ENCODE data around the gene CCDC97. TPM values are rescaled to one million over a fixed set of nuclear protein-coding genes. Genes with fewer than 3 reads are reported as not detected.

The CCDC97 gene
- total and polyA plus RNA-seq, 11 donors = 10.0 to 22.2 (median 14.2) TPM

DNA sequence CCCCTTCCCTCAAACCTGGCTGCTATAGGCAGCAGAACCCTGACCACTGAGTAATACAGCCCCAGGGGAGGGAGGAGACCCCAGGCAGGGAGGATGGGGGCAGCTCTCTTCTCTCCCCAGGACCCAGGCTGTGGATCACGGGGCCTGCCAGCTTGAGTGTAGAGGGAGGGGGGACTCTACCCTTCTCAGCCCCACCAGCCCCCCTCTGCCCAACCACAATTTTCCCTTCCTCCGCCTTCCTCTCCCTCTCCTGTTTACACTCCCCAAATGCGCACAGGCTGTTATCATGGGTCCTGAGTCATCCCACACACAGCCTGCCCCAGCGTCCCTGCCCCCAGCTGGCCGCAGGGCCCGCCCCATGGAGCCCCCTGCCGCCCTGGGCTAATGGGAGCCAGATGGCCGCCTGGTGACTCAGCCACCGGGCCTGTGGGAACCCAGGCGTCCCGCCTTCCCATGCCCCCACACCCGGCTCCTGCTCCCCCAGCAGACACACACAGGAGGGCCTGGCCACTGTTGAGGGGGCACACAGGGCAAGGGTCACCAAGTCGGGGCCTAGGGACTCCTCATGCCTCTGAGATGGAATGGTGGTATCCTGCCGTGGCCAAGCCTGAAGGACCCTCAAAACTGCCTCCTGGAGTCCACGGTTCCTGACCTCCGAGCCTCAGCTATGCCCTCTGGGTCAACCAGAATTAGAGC, 13.6 kb downstream of the CCDC97 start:
- peaks cover 4 to 78% (median 73%) of the 10 kb centered on the region in 12 donors for H3K4me1 ChIP-seq
- no peak overlapping the region for H3K4me3 ChIP-seq
- no peaks in the 10 kb centered on the region for H3K9me3 ChIP-seq
- no peak for TF ChIP-seq CTCF (IDR thresholded peaks at IDR 0.05)
- no peak for TF ChIP-seq POLR2A (IDR thresholded peaks at IDR 0.05)
- DNase-seq = peak; percentile 67 to 85 (median 81)
- 52 to 66% (median 60%) methylated on average over 15 to 16 of the region's 16 CpGs for WGBS, 4 donors
- peak; percentile 13 to 69 (median 49) for ATAC-seq
- H3K36me3 ChIP-seq = peaks cover 3 to 45% (median 28%) of the 10 kb centered on the region in 9 donors
- no peaks in the 10 kb centered on the region for H3K27me3 ChIP-seq
- peak overlapping the region; percentile 76 to 95 (median 89) for H3K27ac ChIP-seq
- intact Hi-C loops (cut with DNase I) = loop anchor here in 6 of 10 donors (2.0 to 10.0 kb wide), 5 partner anchors 13 to 241 kb away; partner anchors contain the start of genes B3GNT8 (in 1 of the 6) and CCDC97 (in 1 of the 6)

GRCh38 chr19:41324231-41324702, 14.3 kb downstream of the CCDC97 start:
- ATAC-seq = no peak
- intact Hi-C loops (cut with DNase I) = loop anchor here in 6 of 10 donors (2.0 to 10.0 kb wide), 5 partner anchors 13 to 241 kb away; partner anchors contain the start of genes B3GNT8 (in 1 of the 6) and CCDC97 (in 1 of the 6)
- TF ChIP-seq CTCF (IDR thresholded peaks at IDR 0.05) (no peak), POLR2A (IDR thresholded peaks at IDR 0.05) (no peak)
- Histone ChIP-seq H3K4me3 (no peak overlapping the region), H3K27ac (peak overlapping the region; percentile 76 to 95 (median 89)), H3K4me1 (peaks cover 4 to 85% (median 79%) of the 10 kb centered on the region in 12 donors), H3K9me3 (no peaks in the 10 kb centered on the region), H3K36me3 (peaks cover 0 to 43% (median 24%) of the 10 kb centered on the region in 9 donors), H3K27me3 (no peaks in the 10 kb centered on the region)
- 62 to 78% (median 70%) methylated on average over 7 of the region's 7 CpGs for WGBS, 4 donors
- peak in 1 of 5 donors; percentile 48 for DNase-seq

DNA sequence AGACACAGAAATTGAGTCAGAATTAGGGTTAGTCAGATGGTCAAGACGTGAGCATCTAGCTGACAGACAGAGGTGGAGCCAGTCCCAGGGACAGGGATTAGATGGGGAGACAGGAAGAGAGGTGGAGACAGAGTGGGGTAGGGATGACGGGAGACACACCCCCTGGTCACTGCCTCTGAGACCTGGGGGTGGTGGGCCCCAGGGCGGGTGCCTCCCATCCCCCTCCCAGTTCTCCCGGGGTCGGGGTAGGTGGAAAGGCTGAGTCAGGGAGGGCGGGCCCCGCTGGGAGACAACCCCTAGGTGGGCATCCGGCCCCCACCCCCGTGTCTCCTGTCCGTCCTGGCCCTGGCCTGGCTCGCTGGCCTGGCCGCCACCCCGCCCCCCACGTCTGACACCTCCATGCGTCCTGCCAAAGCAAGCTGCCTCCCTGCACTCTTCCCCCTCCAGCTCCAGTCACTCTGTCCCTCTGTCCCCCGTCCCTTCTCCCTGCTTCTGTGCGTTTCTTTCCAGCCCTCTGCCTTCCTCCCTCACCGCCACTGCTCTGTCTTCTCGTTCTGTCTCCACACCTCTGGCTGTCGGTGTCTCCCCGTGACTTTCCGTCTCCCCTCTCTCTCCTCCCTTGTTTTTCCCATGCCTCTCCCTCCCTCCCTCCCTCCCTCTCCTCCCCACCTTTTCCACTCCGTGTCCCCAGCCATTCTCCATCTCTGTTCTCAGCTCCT, 15.1 kb downstream of the CCDC97 start:
- Histone ChIP-seq H3K36me3 (peaks cover 0 to 43% (median 15%) of the 10 kb centered on the region in 9 donors), H3K9me3 (no peaks in the 10 kb centered on the region), H3K4me3 (peak overlapping the region in 10 of 12 donors; percentile 7 to 56 (median 42)), H3K27me3 (no peaks in the 10 kb centered on the region), H3K27ac (peak overlapping the region; percentile 76 to 95 (median 89)), H3K4me1 (peaks cover 4 to 93% (median 79%) of the 10 kb centered on the region in 12 donors)
- TF ChIP-seq CTCF (IDR thresholded peaks at IDR 0.05) (no peak), POLR2A (IDR thresholded peaks at IDR 0.05) (peak in 1 of 2 donors; percentile 42)
- DNase-seq = peak; percentile 88 to 90 (median 89)
- peak; percentile 33 to 74 (median 60) for ATAC-seq
- WGBS, 4 donors = 3 to 9% (median 4%) methylated on average over 20 to 23 of the region's 23 CpGs
- intact Hi-C loops (cut with DNase I) = loop anchor here in 7 of 10 donors (2.0 to 10.0 kb wide), 6 partner anchors 14 to 240 kb away; partner anchors contain the start of genes B3GNT8 (in 1 of the 7) and CCDC97 (in 1 of the 7)

Measured in heart left ventricle (tissue), 16 donors.